Vagina (tissue), 2 donors: ENCODE measurements around the gene MRPL54.

Experiments
- POLR2AphosphoS5 ChIP-seq, 2 donors: sonication (generic); formaldehyde crosslinking; IDR thresholded peaks; one replicate each; pipeline ENCODE4 v1.9.0; 2017; ENCODE audit warnings: antibody characterized with exemption in 2 of 2, mild to moderate bottlenecking in 2 of 2, low read depth in 1 of 2; ENCODE audit not compliant: insufficient read depth in 1 of 2
- TF ChIP-seq, protein P1 (sequence below), 3 experiments: fragments of 450-650 bp in 2 of 3; fragments of 200-600 bp in 1 of 3; sonication (generic) in 1 of 3; IDR thresholded peaks; one replicate each; pipeline ENCODE4 v1.5.1; 2017 to 2019; ENCODE audit warnings: antibody characterized with exemption in 3 of 3, mild to moderate bottlenecking in 2 of 3, moderate library complexity in 2 of 3

DNA sequence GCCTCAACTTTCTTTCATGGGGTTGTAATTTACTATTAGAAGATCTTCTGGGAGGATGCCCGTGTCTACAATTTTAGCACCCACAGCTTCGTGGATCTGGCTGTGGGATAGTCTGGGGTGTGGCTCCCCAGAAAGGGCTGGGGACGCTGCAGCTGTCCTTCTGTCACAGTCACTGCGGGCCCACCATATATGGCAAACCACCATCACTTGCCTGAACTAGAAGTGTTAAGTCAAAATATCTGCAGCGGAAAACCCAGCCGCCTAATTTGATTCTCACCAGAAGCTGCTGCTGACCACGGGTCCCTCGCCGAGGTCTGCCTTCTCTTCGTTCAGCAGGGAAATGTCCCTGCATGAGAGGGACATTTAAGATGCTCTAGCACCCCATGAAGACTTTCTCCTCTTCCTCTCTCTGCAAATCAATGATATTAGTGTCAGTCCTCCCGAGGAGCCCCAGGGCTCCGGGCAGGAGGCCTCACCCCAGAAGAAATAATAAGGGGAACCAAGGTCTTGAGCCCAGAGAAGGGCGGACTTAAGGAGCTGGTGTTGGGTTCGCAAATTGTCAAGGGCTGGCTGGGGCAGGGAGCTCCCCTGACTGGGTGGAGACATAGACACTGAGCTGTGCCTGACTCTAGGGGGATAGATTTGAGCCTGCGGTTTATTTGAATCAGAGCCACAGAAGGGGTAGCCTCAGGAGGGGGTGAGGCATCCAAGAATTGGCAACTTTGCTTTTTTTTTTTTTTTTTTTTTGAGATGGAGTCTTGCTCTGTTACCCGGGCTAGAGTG, 26.7 kb downstream of the MRPL54 start:
- TF ChIP-seq, protein P1, sequence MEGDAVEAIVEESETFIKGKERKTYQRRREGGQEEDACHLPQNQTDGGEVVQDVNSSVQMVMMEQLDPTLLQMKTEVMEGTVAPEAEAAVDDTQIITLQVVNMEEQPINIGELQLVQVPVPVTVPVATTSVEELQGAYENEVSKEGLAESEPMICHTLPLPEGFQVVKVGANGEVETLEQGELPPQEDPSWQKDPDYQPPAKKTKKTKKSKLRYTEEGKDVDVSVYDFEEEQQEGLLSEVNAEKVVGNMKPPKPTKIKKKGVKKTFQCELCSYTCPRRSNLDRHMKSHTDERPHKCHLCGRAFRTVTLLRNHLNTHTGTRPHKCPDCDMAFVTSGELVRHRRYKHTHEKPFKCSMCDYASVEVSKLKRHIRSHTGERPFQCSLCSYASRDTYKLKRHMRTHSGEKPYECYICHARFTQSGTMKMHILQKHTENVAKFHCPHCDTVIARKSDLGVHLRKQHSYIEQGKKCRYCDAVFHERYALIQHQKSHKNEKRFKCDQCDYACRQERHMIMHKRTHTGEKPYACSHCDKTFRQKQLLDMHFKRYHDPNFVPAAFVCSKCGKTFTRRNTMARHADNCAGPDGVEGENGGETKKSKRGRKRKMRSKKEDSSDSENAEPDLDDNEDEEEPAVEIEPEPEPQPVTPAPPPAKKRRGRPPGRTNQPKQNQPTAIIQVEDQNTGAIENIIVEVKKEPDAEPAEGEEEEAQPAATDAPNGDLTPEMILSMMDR (IDR thresholded peaks at IDR 0.05), result no peak
- no peak for TF ChIP-seq POLR2AphosphoS5 (IDR thresholded peaks at IDR 0.05; ENCODE audit: insufficient read depth in 1 of 2, low read depth in 1 of 2)
